Peyer's patch (tissue), 4 donors: Measurements from ENCODE around the gene GLDN. TPM values are rescaled to one million over a fixed set of nuclear protein-coding genes. Genes with fewer than 3 reads are reported as not detected.

Experiments
- DNase-seq, 3 donors: peaks; one replicate each; pipeline ENCODE4 v3.0.0-alpha.2; 2017 to 2019
- H3K27ac ChIP-seq, 4 donors: fragments of 200-600 bp; sonication (generic); one replicate each; pipeline ENCODE4 v1.5.1; 2016 to 2019
- H3K27me3 ChIP-seq, 2 donors: fragments of 200-600 bp; sonication (generic); one replicate each; pipeline ENCODE4 v1.5.1; 2019
- H3K36me3 ChIP-seq, 3 donors: fragments of 200-600 bp; sonication (generic); one replicate each; pipeline ENCODE4 v1.5.1; 2016 to 2019
- H3K4me1 ChIP-seq, 4 donors: fragments of 200-600 bp; sonication (generic); one replicate each; pipeline ENCODE4 v1.5.1; 2016 to 2019
- H3K4me3 ChIP-seq, 4 donors: fragments of 200-600 bp; sonication (generic); 1 replicate in 3 of 4; 2 replicates in 1 of 4; pipeline ENCODE4 v1.5.1; 2016 to 2019; ENCODE audit warnings: mild to moderate bottlenecking in 1 of 4
- H3K9me3 ChIP-seq, 4 donors: fragments of 200-600 bp; sonication (generic); one replicate each; pipeline ENCODE4 v1.5.1; 2016 to 2019; ENCODE audit warnings: mild to moderate bottlenecking in 1 of 4
- POLR2A ChIP-seq, 2 donors: fragments of 450-650 bp; IDR thresholded peaks; one replicate each; pipeline ENCODE4 v1.5.1; 2017; ENCODE audit warnings: antibody characterized with exemption in 2 of 2, mild to moderate bottlenecking in 2 of 2, moderate library complexity in 2 of 2
- total RNA-seq, 4 donors: library from RNA; depleted of rRNA; stranded (reverse); fragments of >200 nt; gene quantifications; one replicate each; pipeline ENCODE4 v1.1.0, GENCODE V29; 2016
- TF ChIP-seq, protein P1 (sequence below), 6 experiments: fragments of 450-650 bp in 4 of 6; fragments of 200-600 bp in 2 of 6; sonication (generic) in 1 of 6; IDR thresholded peaks; one replicate each; pipeline ENCODE4 v1.5.1; 2017 to 2019; ENCODE audit warnings: antibody characterized with exemption in 6 of 6, mild to moderate bottlenecking in 3 of 6, moderate library complexity in 1 of 6

Gene GLDN
- total RNA-seq, 4 donors from 2014 or later = 0.13 to 0.18 TPM; not detected in 2

DNA sequence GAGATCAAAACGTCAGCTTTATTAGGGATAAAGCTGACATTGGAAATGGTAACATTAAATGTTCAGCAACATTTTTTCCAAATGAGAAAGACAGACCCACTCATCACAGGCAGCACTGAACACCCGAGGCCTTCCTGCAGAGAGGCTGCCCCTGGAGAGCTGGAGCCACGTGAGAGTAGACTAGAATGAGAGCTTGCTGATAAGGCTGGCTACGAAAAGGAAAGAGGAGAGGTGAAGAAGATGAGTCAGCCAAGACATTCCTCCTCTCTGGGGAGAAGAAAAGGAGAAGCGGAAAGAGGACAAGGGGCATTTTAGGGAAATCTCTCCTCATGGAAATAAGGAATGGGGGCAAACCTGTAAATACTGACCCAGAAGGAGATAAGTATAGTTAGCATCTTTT, 10.3 kb upstream of the GLDN start:
- H3K27ac ChIP-seq = no peak overlapping the region
- no peak for DNase-seq
- no peaks in the 10 kb centered on the region for H3K36me3 ChIP-seq
- H3K4me1 ChIP-seq = no peaks in the 10 kb centered on the region
- H3K9me3 ChIP-seq = no peaks in the 10 kb centered on the region
- no peak for TF ChIP-seq POLR2A (IDR thresholded peaks at IDR 0.05)
- TF ChIP-seq, protein P1, sequence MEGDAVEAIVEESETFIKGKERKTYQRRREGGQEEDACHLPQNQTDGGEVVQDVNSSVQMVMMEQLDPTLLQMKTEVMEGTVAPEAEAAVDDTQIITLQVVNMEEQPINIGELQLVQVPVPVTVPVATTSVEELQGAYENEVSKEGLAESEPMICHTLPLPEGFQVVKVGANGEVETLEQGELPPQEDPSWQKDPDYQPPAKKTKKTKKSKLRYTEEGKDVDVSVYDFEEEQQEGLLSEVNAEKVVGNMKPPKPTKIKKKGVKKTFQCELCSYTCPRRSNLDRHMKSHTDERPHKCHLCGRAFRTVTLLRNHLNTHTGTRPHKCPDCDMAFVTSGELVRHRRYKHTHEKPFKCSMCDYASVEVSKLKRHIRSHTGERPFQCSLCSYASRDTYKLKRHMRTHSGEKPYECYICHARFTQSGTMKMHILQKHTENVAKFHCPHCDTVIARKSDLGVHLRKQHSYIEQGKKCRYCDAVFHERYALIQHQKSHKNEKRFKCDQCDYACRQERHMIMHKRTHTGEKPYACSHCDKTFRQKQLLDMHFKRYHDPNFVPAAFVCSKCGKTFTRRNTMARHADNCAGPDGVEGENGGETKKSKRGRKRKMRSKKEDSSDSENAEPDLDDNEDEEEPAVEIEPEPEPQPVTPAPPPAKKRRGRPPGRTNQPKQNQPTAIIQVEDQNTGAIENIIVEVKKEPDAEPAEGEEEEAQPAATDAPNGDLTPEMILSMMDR (IDR thresholded peaks at IDR 0.05) = no peak
- no peaks in the 10 kb centered on the region for H3K27me3 ChIP-seq
- H3K4me3 ChIP-seq = no peak overlapping the region

DNA sequence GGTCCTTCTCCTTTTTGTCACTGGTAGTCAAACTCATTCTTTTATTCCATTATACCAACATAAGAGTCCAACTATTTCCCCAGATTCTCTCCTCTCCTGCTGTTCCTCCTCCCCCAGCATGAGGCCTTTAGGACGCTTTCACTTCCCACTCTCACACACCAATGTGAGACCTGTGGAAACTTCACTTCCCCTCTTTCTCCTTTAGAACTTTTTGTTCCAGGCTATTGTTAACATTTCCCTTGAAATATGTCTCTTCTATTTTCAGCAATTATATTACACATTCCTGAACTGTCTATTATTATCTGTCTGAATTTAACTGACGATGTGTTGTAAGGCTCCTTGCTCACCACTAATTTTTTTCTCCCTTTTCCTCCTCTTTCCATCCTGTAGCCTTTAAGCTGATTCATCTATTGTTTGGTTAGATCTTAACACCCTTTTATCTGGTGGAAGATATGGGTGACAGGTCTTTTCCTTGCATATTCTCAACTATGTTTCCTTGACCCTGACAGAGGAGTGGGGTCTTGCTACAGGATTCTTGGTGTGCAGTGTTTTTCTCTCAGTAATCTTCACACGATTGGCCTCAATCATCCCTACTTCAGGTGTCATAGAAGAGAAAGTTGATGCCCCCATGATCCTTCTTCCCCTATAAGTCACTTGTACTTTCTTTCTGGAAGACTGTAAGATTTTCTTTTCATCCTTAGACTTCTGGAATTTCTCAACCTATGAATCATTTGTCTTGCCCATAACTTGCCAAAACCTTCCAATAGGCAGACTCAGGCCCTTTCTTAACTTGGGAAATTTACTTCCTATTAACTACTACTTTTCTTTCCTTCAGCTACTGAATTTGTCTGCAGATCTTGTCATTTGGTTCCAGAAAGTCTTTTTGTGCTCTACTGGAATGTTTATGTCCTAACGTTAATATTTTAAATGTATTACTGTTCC, 9.0 kb upstream of the GLDN start:
- no peak overlapping the region for H3K4me3 ChIP-seq
- no peak for DNase-seq
- no peaks in the 10 kb centered on the region for H3K27me3 ChIP-seq
- peak overlapping the region in 1 of 4 donors; percentile 17 for H3K27ac ChIP-seq
- TF ChIP-seq, protein P1 (IDR thresholded peaks at IDR 0.05) = no peak
- no peak for TF ChIP-seq POLR2A (IDR thresholded peaks at IDR 0.05)
- no peaks in the 10 kb centered on the region for H3K9me3 ChIP-seq
- no peaks in the 10 kb centered on the region for H3K4me1 ChIP-seq
- H3K36me3 ChIP-seq = no peaks in the 10 kb centered on the region

DNA sequence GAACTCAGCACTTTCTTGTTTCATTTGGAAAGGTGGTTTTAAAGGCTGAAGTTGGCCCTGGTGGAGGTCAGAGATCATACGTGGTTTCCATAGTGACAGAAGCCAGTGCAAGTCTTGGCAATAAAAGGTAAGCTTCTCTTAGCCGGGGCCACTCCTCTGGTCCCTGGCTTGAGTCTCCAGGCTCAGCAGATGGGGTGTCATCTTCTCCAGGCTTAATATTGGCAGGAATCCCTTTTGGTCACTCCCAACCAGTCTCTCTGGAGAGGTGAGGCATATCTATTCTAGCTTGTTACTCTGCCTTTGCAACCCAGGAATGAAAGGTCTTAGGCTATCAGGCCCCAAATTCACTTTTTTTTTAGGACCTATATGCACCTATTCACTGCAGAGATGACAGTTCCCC, 7.9 kb upstream of the GLDN start:
- no peaks in the 10 kb centered on the region for H3K4me1 ChIP-seq
- H3K9me3 ChIP-seq = no peaks in the 10 kb centered on the region
- no peaks in the 10 kb centered on the region for H3K36me3 ChIP-seq
- H3K27me3 ChIP-seq = no peaks in the 10 kb centered on the region
- no peak overlapping the region for H3K27ac ChIP-seq
- no peak for TF ChIP-seq POLR2A (IDR thresholded peaks at IDR 0.05)
- TF ChIP-seq, protein P1 (IDR thresholded peaks at IDR 0.05) = no peak
- no peak for DNase-seq
- H3K4me3 ChIP-seq = no peak overlapping the region

DNA sequence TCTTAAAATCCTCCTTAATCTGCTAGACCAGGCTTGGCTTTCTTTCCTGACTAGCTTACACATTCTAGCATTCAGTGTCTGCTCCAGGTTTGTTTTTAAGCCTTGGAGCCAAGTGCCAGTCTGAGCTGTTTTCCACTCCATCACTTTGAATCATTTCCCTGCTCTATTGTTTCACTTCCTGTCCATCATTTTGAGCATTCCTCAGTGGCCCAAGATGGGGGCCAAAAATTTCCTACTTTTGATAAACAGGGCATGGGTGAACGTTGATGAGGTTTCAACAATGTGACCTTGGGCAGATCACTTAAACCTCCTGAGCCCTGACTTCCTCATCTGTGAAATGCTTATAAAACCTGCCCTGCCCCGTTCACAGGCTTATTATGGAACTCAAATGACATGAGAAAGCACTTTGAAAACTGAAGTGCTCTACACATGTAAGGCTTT, 7.4 kb upstream of the GLDN start:
- Histone ChIP-seq H3K4me3 (no peak overlapping the region), H3K9me3 (no peaks in the 10 kb centered on the region), H3K4me1 (no peaks in the 10 kb centered on the region), H3K27ac (no peak overlapping the region), H3K36me3 (no peaks in the 10 kb centered on the region), H3K27me3 (no peaks in the 10 kb centered on the region)
- no peak for DNase-seq
- TF ChIP-seq, protein P1 (IDR thresholded peaks at IDR 0.05) = no peak
- TF ChIP-seq POLR2A (IDR thresholded peaks at IDR 0.05) = no peak

DNA sequence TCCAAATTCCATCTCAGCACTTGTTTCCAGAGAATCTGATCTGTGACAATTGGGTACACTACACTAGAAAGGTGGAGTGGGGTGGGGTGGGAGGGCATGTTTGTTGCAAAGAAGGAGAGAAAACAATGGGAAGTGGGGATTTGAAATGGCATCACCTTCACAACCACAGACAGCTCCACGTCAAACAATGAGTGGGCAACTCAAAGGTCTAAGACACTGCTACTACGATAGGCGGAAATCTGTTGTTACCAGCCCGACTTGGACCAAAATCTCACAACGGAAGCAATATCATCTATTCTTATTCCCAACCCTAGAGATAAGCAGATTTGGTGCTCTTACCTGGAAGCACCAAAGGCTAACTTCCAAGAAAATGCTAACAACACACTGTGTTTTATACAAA, 6.4 kb upstream of the GLDN start:
- Histone ChIP-seq H3K36me3 (no peaks in the 10 kb centered on the region), H3K9me3 (no peaks in the 10 kb centered on the region), H3K4me3 (no peak overlapping the region), H3K27me3 (no peaks in the 10 kb centered on the region), H3K4me1 (no peaks in the 10 kb centered on the region), H3K27ac (peak overlapping the region in 1 of 4 donors; percentile 38)
- no peak for DNase-seq
- TF ChIP-seq POLR2A (IDR thresholded peaks at IDR 0.05) = no peak
- TF ChIP-seq, protein P1 (IDR thresholded peaks at IDR 0.05) = no peak
